ENCODE measurements around the gene DCTN4.
A peak's percentile ranks its signal among the peaks of the same experiment; 100 is the strongest.

DCTN4 gene

GRCh38 chr5:150731669-150732242 is 27.1 kb downstream of the DCTN4 start:
- no peak for FAIRE-seq

- FAIRE-seq, result no peak
These were observed 29.0 kb downstream of the DCTN4 start for GRCh38 chr5:150729859-150730258.

- no peak for FAIRE-seq
These were observed 35.0 kb downstream of the DCTN4 start for GRCh38 chr5:150723845-150724244.

GRCh38 chr5:150710165-150710564 is 48.7 kb downstream of the DCTN4 start:
- FAIRE-seq, result no peak

- no peak for FAIRE-seq
These were observed 51.9 kb downstream of the DCTN4 start for GRCh38 chr5:150706776-150707390.

GRCh38 chr5:150703762-150704161 is 55.1 kb downstream of the DCTN4 start:
- FAIRE-seq, result no peak

GRCh38 chr5:150700594-150701377 is 58.0 kb downstream of the DCTN4 start, which contains the start of gene RBM22:
Gene RBM22 (minus strand): TSS chr5:150701062. CDS start chr5:150700985, 77 bp downstream.
- FAIRE-seq, result peak; percentile 59

- FAIRE-seq, result no peak
These were observed 58.6 kb downstream of the DCTN4 start for GRCh38 chr5:150700246-150700593.

- FAIRE-seq, result no peak
These were observed 64.2 kb downstream of the DCTN4 start for GRCh38 chr5:150694612-150695011.

GRCh38 chr5:150692276-150692675 is 66.5 kb downstream of the DCTN4 start:
- no peak for FAIRE-seq

- no peak for FAIRE-seq
These were observed 68.1 kb downstream of the DCTN4 start for GRCh38 chr5:150690760-150691159.

GRCh38 chr5:150689120-150689519 is 69.7 kb downstream of the DCTN4 start:
- FAIRE-seq, result no peak

GRCh38 chr5:150676578-150676977 is 82.2 kb downstream of the DCTN4 start:
- FAIRE-seq, result no peak

GRCh38 chr5:150675069-150675468 is 83.7 kb downstream of the DCTN4 start:
- FAIRE-seq, result no peak

GRCh38 chr5:150674341-150674821 is 84.4 kb downstream of the DCTN4 start:
- no peak for FAIRE-seq

GRCh38 chr5:150672884-150673275 is 85.9 kb downstream of the DCTN4 start:
- no peak for FAIRE-seq

- no peak for FAIRE-seq
These were observed 86.5 kb downstream of the DCTN4 start for GRCh38 chr5:150672237-150672883.

GRCh38 chr5:150671509-150672236 is 87.1 kb downstream of the DCTN4 start:
- no peak for FAIRE-seq

- FAIRE-seq, result no peak
These were observed 87.9 kb downstream of the DCTN4 start for GRCh38 chr5:150670948-150671310.

GRCh38 chr5:150670275-150670947 is 88.4 kb downstream of the DCTN4 start:
- no peak for FAIRE-seq

- no peak for FAIRE-seq
These were observed 93.8 kb downstream of the DCTN4 start for GRCh38 chr5:150665044-150665443.

GRCh38 chr5:150663936-150664335 is 94.9 kb downstream of the DCTN4 start:
- no peak for FAIRE-seq
